ENCODE data around the gene ST7.

Gene ST7

DNA sequence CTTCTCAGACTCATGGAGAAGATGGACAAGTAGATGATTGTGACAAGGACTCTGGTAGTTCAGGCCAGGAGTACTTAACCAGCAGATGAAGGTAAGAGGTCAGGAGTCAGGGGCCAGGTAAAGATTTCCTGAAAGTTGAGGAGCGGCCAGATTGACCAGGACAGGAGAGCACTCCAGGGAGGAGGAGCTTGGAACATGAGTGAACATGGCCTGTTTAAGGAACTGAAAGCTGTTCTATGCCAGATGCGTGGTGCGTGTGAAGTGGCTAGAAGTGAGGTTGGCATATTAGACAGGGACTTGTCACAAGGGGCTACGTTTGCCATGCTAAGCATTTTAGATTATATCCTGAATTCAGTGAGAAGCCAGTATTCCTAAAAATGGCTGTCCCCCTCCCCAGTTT lies 212.4 kb downstream of the ST7 start:
- no peak for DNase-seq

DNA sequence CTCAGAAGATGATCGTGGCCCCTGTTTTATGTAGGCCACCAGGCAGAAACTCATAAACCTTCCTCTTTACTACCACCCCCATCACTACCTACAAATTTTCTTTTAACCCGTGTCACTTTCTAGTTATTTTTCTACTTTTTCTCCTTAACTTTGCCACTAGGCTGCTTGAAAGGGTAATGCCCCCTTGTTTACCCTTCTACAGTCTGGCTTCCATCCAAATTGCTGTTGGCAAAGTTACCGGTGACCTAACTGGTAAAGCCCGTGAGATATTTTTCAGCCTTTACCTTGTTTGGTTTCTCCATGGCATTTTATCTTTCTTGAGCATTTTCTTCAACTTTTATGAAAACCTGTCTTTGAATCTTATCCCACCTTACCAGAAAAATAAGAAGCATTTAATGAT lies 216.6 kb downstream of the ST7 start:
- DNase-seq = peak; percentile 12

DNA sequence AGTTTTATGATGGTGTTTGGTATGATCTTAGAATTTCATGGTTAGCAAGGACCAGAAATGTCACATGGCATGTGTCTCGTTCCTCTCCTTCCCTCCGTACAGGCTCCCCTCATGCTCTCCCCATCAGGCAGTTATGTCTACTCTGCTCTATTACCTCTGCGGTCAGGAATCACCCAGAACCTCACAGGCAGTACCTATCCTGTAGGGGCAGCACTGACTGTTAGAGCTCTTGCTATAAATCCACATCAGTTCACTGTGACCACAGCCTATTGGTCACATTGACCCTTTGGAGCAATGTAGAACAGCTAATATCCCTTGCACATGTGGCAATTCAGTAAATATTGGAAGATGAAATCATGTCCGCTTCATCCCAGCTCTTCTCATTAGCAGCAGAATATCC lies 217.8 kb downstream of the ST7 start:
- no peak for DNase-seq

DNA sequence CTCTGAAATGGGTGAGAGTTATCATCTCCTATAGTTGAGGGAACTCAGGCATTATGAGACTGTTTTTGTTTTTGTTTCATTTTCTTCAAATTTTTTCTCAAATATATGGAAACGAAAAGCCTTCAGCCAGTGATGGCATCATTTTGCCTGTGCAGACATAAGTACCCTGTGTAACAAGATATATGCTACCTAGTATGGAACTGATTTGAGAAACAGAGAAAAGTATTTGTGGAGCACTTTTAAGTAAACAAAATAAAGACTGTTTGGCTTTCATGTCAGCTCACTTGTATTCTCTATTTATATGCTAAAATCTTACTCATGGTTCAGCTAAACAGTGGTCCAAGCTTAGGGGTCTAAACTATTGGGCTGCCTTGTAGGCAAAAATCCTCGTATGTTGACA lies 219.0 kb downstream of the ST7 start:
- no peak for DNase-seq

DNA sequence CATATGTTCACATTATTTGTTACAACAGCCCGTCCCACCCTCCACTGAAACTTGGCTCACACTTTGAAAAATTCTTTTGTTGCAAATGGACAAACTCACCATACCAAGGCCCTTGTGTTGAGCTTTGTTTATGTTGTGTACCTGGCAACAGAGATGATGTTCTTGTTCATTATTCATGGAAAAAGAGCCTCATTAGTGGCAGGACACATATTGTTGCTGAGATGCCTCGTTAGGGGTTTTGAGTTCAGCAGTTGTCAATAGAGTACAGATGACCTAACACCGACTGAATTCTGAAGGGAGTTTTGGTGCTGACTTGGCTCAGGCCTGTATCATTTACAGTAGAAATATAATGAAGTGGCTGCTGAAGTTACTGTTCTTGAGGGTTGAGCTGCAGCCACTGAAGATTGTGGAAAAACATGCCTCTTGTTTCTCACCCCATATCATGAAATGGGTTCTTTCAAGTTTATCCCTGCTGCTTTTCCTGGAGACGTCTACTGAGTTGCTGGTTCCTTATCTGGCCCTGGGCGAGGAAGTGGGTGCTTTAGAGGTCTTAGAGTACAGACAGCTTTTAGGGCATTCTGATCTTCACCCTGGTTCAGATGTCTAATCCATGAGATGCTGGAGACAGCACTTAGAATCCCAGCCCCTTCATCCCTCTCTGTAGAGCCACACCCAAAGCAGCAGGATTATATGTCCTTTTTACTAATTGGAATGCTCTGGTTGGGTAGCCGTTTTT lies 219.9 kb downstream of the ST7 start:
- no peak for DNase-seq

DNA sequence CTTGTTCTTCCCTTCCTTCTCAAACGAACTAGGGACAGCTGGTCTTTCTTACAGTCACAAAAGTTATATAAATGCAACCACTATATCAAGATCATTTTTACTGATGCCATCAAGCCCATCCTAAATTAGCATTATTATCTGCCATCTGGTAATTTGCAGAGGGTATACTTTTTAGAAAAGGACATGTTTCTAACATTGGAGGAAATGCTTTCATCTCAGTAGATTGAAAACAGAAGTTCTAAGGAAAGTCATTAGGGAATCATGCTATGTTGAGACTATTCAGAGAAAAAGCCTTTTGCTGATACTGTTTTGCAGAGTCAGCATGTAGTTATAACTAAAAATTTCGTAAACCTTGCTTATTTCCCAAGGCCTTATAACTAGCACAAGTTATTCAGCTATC lies 222.9 kb downstream of the ST7 start:
- no peak for DNase-seq

DNA sequence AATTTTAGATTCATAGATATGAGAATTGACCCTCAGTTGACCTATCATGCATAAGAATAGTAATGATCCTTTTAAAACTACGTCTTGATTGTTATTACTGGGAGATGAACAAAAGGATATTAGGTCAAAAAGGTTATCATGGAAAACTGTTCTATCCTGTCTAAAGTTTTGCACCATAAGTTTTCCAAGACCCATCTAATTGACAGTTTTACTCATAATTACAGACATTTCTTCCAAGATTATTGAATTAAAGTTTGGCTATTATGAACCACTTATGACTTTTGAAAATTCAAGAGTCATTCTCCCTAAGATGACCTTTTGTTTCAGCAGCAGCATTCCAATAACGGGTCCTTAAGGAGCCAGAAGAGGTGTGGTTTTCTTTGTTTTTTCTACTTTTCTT lies 225.3 kb downstream of the ST7 start:
- no peak for DNase-seq

DNA sequence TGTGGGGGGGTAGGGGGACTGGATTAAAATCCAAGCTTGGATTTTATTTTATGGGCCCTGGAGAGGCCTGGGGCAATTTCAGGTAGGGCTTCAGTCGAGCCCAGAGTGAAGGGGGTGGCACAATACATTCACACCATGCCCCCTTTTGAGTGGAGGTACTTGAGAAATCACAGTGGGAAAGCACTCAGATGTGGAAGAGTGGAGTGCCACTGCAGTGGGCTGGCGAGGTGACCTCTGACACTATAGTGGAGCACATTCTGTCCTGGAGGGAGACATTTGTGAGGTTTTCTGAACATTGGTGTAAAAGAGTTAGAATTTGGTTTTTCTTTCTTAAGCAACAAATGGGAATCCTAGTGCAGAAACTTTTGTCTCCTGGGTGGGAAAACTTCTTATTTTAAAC lies 226.4 kb downstream of the ST7 start:
- no peak for DNase-seq

DNA sequence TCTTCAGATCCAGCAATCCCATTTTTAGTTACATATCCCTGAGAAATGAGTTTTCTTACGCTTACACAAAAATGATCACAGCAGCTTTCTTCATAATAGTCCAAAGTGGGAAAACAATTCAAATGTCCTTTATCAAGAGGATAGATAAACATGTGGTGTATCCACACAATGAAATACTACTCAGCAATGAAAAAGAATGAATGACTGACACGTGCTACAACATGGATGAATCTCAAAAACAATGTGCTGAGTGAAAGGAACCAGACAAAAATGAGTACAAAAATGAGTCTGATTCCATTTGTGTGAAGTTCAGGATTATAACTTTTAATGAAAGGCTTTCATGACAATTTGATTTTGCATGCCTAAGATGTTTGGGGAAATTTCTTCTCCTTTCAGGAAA lies 230.4 kb downstream of the ST7 start:
- no peak for DNase-seq

DNA sequence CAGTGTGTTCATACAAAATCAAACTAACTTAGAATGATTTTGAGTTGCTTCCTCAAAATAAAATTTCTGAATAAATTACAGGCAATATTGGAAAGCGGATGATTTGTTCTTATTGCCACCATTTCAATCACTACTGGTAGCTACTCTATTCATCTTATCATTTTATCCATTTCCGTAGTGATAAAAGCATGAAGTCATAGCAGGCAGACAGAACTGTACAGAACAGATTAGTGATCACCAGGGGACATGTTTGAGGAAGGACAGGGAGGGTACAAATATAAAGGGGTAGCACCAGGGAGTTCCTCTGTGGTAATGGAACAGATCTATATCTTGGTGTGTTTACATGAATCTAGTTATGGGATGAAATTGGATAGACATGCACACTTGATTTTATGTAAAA lies 231.1 kb downstream of the ST7 start:
- no peak for DNase-seq

DNA sequence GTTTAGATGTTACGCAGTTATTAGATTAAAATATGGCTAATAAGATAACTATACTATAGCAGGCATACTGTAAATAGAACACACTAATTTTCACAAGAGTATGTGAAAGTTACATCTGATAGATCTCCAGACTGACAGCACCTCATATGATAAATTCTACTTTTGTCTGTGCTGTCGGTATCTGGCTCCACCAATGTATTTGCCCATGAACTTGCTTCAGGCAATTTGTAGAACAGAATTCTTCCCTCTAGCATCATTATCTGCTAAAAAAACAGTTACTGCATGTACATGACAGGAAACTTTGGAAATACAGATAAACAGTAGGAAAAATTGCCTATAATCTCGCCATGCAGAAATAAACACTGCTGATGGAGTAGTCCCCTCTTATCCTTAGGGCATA lies 231.8 kb downstream of the ST7 start:
- DNase-seq = no peak

DNA sequence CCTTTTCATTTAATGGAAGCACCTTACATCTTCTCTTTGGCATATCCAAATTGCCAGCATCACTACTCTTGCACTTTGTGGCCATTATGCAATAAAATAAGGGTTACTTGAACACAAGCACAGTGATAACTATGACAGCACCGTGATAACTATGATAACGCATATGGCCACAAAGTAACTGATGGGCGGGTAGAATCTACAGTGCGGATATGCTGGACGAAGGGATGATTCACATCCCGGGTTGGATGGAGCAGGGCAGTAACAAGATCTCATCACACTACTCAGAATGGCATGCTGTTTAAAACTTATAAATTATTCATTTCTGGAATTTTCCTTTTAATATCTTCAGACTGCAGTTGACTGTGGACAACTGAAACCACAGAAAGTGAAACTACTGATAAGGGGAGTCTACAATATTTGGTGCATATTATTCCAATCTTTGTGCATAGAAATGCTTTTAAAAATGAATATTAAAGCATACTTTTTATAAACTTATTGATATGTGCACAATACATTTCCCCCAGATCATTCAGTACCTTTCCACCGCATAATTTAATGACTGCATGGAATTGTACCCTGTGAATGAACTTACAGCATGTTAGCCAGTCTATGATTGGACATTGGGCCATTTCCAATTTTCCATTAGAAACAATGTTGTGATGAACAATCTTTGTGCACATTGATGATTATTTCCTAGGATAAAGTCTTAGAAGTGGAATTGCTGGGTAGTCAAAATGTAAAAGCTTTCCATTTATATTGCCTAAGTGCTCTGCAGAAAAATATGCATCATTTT lies 233.1 kb downstream of the ST7 start:
- DNase-seq = no peak

DNA sequence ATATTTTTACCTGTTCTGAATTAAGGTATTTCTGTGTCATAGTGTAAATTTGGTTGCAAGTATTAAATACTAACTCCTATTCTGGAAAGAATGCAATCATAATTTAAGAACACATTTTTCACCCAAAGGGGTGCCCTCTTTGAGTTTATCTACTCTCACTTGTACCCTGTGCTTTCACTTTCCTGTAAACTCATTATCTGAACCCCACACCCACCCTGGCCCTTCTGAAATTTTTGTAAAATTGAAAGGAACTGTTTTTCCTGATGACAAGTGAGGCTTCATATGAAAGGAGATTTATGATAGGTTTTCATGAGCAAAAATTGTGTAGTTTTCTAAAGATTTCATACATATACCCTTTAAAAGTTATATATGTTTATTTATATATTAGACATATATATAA lies 235.1 kb downstream of the ST7 start:
- DNase-seq = no peak

DNA sequence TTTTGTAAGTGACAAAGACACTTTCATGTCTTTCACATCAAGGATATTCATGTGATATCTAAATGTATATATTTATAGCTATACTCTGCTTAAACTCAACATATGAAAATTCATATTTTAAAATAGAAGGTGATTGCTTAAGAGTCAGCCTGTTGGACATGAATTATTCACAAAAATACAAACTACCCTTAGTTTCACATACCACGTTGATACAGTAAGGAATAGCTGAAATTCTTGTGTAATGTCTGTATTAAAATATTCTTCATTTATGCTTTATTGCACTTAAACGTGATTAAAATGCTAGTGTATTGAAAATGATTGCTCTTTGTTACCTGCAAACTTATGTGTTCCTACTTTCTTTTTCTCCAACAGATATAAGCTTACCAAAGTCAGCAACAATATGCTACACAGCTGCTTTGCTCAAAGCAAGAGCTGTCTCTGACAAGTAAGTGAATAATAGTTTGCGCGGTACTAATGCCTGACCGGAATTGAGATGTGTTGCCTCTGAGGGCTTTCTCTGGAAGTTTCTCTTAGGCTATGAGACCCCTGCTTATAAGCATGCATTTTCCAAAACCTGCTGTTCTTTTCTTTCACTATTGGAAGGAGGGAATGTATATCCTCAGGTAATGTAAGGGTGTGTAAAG lies 235.8 kb downstream of the ST7 start:
- no peak for DNase-seq

DNA sequence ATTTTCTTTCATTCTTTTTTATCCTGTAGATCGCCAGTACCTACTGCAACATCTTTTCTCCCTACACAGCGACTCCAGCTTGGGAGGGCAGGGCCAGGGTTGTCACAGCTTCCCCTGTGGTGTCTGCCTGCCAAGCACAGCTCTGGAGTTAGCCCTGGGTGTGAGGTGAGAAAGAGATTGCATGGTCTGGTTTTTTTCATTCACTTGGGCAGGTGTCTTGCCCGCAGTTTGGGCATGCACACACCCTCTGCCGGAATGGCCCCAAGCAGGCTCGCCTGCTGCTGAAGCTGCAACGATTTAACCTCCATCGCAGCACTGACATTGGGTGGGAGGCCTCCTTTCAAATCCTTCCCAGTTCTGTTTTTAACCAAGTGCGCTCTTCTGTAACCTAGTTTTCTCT lies 236.8 kb downstream of the ST7 start:
- no peak for DNase-seq

DNA sequence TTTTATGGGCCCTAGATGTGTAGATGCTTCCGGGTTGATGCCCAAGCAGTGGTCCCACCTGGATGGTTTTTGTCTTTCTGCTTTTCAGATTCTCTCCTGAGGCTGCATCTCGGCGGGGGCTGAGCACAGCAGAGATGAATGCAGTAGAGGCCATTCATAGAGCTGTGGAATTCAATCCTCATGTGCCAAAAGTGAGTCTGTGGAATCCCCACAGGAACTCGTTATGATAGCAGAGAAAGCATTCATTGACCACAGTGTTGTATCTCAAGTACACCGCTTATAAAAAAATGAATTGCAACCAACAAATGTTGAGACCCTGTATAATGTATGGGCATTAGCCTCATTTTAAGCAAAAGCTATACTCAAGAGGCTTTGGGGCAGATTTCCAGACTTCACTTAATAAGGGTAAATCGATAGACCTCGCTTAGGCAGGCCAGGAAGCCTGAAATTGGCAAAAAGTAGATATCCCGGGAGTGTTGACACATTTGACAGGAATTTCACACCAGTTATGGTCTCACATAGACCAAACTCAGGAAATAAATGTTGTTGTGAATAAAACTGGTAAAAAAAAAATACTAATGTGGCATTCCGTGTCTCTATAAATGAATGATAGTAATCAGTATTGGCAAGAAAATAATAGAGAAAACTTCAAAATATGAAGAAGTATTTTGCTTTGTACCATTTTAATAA lies 237.6 kb downstream of the ST7 start:
- no peak for DNase-seq

DNA sequence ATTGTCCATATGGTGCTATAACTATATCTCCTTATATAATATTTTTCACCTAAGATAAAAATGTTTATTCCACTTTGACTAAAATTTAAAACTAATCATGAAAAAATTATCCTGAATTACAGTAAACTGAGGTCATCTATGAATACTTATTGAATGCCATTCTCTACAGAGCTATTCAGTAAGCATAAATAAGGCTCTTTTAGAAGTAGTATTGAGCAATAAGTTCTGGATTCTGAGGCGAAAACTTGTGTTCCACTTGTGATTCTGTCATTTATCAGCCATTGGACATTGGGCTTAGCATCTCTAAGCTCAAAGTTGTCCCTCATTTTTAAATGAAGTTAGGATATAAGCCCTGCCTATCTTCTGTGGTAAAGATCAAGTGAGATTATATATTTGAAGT lies 238.8 kb downstream of the ST7 start:
- no peak for DNase-seq

DNA sequence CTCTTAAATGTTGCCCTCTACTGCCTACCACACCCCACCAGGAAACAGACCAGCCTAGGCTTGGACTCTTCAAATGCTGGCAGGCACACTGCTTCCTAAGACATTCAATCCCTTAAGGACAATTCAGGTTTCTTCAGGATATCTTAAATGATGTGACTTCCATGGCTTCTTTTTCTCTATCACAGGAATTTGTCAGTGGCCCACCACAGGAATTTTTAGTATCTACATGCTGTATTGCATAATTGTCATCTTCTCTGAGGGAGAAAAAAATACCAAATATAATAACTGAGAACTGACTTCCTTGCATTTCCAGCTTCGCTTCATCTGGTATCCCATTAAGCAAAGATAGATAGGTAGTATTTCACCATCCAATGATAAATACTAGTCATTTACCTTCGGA lies 240.3 kb downstream of the ST7 start:
- DNase-seq = no peak

DNA sequence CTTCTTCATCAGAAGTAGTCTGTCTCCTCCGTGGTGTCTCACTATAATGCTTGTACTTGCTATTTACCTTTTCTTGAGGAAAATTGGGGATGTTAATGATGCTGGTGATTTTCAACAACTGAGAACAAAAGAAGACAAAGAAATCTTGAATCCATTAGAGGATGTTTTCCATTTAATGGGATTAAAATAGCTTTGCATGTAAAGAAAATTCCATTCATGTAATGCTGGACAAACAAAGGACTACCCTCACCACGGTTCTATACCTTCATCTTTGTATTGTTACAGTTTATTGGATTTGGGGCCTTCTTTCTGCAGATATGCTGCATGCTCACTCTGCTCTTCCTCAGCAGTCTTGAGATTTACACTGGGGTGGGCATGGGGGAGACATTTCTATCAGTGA lies 241.1 kb downstream of the ST7 start:
- no peak for DNase-seq

DNA sequence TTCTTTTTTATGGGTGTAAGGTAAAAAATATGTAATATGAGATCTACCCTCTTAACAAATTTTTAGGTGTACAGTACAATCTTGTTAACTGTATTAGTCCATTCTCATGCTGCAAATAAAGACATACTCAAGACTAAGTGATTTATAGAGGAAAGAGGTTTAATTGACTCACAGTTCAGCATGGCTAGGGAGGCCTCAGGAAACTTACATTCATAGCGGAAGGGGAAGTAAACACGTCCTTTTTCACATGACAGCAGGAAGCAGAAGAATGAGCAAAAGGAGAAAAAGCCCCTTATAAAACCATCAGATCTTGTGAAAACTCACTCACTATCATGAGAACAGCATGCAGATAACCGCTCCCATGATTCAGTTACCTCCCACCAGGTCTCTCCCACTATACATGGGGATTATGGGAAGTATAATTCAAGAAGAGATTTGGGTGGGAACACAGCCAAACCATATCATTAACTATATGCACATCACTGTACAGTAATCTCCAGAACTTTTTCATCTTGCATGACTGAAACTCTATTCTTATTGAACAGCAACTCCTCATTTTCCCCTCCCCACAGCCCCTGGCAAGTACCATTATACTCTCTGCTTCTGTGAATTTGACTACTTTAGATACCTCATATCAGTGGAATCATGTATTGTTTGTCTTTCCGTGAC lies 242.2 kb downstream of the ST7 start:
- no peak for DNase-seq

DNA sequence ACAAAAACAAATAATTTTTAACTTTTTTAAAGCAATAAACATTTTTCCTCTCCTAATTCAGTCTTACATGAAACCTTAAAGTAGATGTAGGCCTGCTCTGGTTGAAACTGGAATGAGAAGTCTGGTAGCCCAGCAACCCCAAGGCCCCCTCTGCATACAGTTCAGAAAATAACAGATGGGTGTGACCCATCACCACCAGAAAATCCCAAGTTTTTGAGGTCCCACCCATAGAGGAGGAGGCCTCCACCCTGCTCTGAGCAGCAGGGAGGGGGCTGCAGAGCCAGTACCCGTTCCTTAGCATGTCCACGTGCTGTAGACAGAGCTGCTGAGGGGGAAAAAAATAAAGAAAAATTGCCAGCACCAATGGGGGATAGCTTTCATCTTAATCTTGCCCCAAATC lies 246.8 kb downstream of the ST7 start:
- DNase-seq = no peak

DNA sequence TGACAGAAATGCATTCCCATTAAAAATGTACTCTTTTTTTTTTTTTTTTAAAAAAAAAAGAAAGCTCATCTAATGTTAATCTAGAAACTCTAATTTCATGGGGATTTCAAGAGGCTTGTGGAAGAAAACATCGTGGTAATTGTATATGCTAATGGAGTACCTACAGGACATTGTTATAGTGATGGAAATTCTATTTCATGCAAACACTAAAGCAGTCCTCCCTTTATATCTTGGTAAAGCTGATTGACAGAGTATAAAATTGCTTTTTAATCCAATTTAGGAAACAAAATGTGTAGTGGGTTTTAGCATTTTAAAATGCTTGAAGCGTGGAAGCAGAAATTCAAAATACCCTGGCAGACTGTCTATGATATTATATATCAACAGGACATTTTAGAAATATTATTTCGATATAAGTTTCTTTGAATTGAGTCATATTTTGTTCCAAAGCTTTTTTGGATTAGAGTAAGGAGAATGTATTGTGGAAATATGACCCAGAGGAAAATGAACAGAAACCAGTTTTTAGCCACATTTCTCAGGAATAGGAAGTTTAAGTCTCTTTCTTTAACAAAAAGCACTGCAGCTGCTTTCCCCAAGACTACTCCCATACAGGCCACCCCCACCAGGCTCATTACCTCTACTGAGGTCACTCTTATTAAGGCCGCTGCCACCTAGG lies 247.6 kb downstream of the ST7 start:
- no peak for DNase-seq

DNA sequence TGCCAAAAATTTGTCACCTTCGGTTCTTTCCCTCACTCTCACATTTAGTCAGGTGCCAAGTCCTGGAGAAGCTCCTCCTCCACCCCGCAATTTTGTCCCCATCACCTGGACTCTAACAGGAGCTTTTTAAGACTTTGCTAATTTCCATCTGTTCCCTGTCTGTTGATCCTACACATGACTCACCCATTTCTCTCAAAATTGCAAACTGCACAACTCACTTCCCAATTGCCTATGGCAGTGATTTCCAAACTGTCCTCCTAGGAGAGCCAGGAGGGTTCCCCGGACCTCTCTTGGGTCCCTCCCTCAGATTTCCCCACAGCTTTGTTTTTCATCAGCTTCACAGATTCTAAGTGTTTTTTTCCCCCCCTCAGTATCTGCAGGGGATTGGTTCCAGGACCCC lies 249.2 kb downstream of the ST7 start:
- no peak for DNase-seq
